Ishikawa (cell line): ENCODE measurements around the gene TCP1.

ENCODE experiments used
- EGR1 ChIP-seq: IDR thresholded peaks from 2 replicates; pipeline ENCODE4 v1.6.1; 2012
- EP300 ChIP-seq: IDR thresholded peaks from 2 replicates; pipeline ENCODE4 v1.6.1; 2012; ENCODE audit warnings: borderline replicate concordance
- MAX ChIP-seq: IDR thresholded peaks from 2 replicates; pipeline ENCODE4 v1.6.1; 2012
- TAF1 ChIP-seq: IDR thresholded peaks from 2 replicates; pipeline ENCODE4 v1.6.1; 2012; ENCODE audit warnings: low read depth, mild to moderate bottlenecking
- YY1 ChIP-seq: IDR thresholded peaks from 2 replicates; pipeline ENCODE4 v1.6.1; 2012; ENCODE audit warnings: low read depth
- TF ChIP-seq, protein P1 (sequence below): IDR thresholded peaks from 2 replicates; pipeline ENCODE4 v1.6.1; 2012; ENCODE audit warnings: low read depth, mild to moderate bottlenecking

DNA sequence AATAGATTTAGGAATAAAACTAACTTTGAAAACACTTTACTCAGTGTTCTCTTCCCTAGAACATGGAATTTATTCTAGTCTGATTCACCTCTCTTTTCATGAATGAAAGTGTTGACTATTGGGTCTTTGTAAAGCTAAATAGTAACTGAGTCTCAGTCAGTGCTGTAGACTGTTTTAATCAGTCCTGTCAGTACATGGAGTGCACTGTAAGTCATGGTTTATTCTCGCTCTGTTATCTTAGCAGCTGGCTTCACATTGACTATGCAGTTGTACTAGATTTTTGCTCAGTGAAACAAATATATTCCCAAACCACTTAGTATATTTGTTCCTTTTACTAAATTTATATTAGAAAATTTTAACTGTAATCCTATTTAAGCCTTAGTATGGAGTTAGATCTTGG, 42.6 kb downstream of the TCP1 start:
- TF ChIP-seq EP300, result no peak
- TF ChIP-seq EGR1, result no peak
- TF ChIP-seq, protein P1, sequence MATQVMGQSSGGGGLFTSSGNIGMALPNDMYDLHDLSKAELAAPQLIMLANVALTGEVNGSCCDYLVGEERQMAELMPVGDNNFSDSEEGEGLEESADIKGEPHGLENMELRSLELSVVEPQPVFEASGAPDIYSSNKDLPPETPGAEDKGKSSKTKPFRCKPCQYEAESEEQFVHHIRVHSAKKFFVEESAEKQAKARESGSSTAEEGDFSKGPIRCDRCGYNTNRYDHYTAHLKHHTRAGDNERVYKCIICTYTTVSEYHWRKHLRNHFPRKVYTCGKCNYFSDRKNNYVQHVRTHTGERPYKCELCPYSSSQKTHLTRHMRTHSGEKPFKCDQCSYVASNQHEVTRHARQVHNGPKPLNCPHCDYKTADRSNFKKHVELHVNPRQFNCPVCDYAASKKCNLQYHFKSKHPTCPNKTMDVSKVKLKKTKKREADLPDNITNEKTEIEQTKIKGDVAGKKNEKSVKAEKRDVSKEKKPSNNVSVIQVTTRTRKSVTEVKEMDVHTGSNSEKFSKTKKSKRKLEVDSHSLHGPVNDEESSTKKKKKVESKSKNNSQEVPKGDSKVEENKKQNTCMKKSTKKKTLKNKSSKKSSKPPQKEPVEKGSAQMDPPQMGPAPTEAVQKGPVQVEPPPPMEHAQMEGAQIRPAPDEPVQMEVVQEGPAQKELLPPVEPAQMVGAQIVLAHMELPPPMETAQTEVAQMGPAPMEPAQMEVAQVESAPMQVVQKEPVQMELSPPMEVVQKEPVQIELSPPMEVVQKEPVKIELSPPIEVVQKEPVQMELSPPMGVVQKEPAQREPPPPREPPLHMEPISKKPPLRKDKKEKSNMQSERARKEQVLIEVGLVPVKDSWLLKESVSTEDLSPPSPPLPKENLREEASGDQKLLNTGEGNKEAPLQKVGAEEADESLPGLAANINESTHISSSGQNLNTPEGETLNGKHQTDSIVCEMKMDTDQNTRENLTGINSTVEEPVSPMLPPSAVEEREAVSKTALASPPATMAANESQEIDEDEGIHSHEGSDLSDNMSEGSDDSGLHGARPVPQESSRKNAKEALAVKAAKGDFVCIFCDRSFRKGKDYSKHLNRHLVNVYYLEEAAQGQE, result no peak
- TF ChIP-seq MAX, result no peak
- no peak for TF ChIP-seq YY1
- TF ChIP-seq TAF1, result no peak
